DOHH2 (cell line): ENCODE results near the gene PDE4D.
A peak's percentile ranks its signal among the peaks of the same experiment; 100 is the strongest.

Source experiments
- H3F3A ChIP-seq: fragments of 200-600 bp; sonication (generic), shearing (Covaris generic); 2 replicates; pipeline ENCODE4 v1.6.0; 2016; ENCODE audit warnings: antibody characterized with exemption, mild to moderate bottlenecking; ENCODE audit not compliant: control insufficient read depth, insufficient read depth
- H3K27ac ChIP-seq: fragments of 200-600 bp; sonication (generic); 2 replicates; pipeline ENCODE4 v1.5.1; 2014; ENCODE audit warnings: low read depth, mild to moderate bottlenecking, low read length, moderate library complexity
- H3K27me3 ChIP-seq: fragments of 200-600 bp; sonication (generic); 2 replicates; pipeline ENCODE4 v1.6.1; 2014; ENCODE audit warnings: mild to moderate bottlenecking, low read length, mixed read lengths; ENCODE audit not compliant: control insufficient read depth
- H3K36me3 ChIP-seq: fragments of 200-600 bp; sonication (generic); 2 replicates; pipeline ENCODE4 v1.6.1; 2014; ENCODE audit warnings: mild to moderate bottlenecking, low read length, moderate library complexity, mixed read lengths; ENCODE audit not compliant: control insufficient read depth
- H3K4me1 ChIP-seq: fragments of 200-600 bp; sonication (generic); 2 replicates; pipeline ENCODE4 v1.6.1; 2014; ENCODE audit warnings: mild to moderate bottlenecking, low read length, mixed read lengths; ENCODE audit not compliant: control insufficient read depth
- H3K4me2 ChIP-seq: fragments of 200-600 bp; sonication (generic); 2 replicates; pipeline ENCODE4 v1.6.0; 2014; ENCODE audit warnings: mild to moderate bottlenecking, low read length, moderate library complexity
- H3K4me3 ChIP-seq: fragments of 200-600 bp; sonication (generic); 2 replicates; pipeline ENCODE4 v1.5.1; 2014; ENCODE audit warnings: mild to moderate bottlenecking, low read length, mixed read lengths
- H3K79me2 ChIP-seq: fragments of 200-600 bp; sonication (generic); 2 replicates; pipeline ENCODE4 v1.6.1; 2014; ENCODE audit warnings: mild to moderate bottlenecking, low read length, mixed read lengths; ENCODE audit not compliant: control insufficient read depth
- H3K9me2 ChIP-seq: fragments of 200-600 bp; sonication (generic); replicated peaks from 2 replicates; pipeline ENCODE4 v1.6.1; 2014; ENCODE audit warnings: mild to moderate bottlenecking, low read length, mixed read lengths; ENCODE audit not compliant: control insufficient read depth
- H3K9me3 ChIP-seq: fragments of 200-600 bp; sonication (generic); 2 replicates; pipeline ENCODE4 v1.6.1; 2014; ENCODE audit warnings: antibody characterized with exemption, low read length, mixed read lengths; ENCODE audit not compliant: control insufficient read depth, insufficient read depth
- H4K20me1 ChIP-seq: fragments of 200-600 bp; sonication (generic); 2 replicates; pipeline ENCODE4 v1.6.0; 2014; ENCODE audit warnings: low read depth, mild to moderate bottlenecking, antibody characterized with exemption, low read length, moderate library complexity; ENCODE audit not compliant: control insufficient read depth, insufficient read depth
- CTCF ChIP-seq: fragments of 200-600 bp; sonication (generic); IDR thresholded peaks from one replicate; pipeline ENCODE4 v1.5.1; 2014; ENCODE audit warnings: antibody characterized with exemption, mild to moderate bottlenecking, low read depth, low read length; ENCODE audit not compliant: poor library complexity, severe bottlenecking
- EZH2phosphoT487 ChIP-seq: fragments of 200-600 bp; sonication (generic); IDR thresholded peaks from 2 replicates; pipeline ENCODE4 v1.6.1; 2017; ENCODE audit warnings: borderline replicate concordance, mild to moderate bottlenecking, antibody characterized with exemption, low read length, moderate library complexity, mixed read lengths

PDE4D gene

GRCh38 chr5:59497207-59497606 is 396.3 kb downstream of the PDE4D start:
- TF ChIP-seq CTCF, result no peak
- Histone ChIP-seq H3K4me3 (no peak overlapping the region), H3K27ac (no peak overlapping the region), H3K36me3 (no peaks in the 10 kb centered on the region), H3K9me3 (no peaks in the 10 kb centered on the region), H3K79me2 (no peaks in the 10 kb centered on the region), H4K20me1 (no peaks in the 10 kb centered on the region), H3K4me1 (no peaks in the 10 kb centered on the region), H3K27me3 (peaks cover 11% of the 10 kb centered on the region), H3F3A (no peaks in the 10 kb centered on the region), H3K4me2 (no peak overlapping the region), H3K9me2 (no peaks in the 10 kb centered on the region)

- Histone ChIP-seq H3K27ac (no peak overlapping the region), H3K79me2 (no peaks in the 10 kb centered on the region), H3K36me3 (no peaks in the 10 kb centered on the region), H3K27me3 (peaks cover 6% of the 10 kb centered on the region; the same call in 1 of the 2 replicates), H3K4me3 (no peak overlapping the region), H3K9me3 (no peaks in the 10 kb centered on the region), H3K9me2 (no peaks in the 10 kb centered on the region), H4K20me1 (no peaks in the 10 kb centered on the region), H3K4me2 (no peak overlapping the region), H3K4me1 (no peaks in the 10 kb centered on the region), H3F3A (no peaks in the 10 kb centered on the region)
- TF ChIP-seq CTCF (peak; percentile 76), EZH2phosphoT487 (no peak)
Measured at GRCh38 chr5:59496524-59497134, 396.9 kb downstream of the PDE4D start.

GRCh38 chr5:59491945-59492344 is 401.6 kb downstream of the PDE4D start:
- TF ChIP-seq CTCF, result no peak
- TF ChIP-seq EZH2phosphoT487, result no peak
- H3K27me3 ChIP-seq, result no peaks in the 10 kb centered on the region

More at GRCh38 chr5:59491945-59492344, 401.6 kb downstream of the PDE4D start:
- Histone ChIP-seq H3F3A (no peaks in the 10 kb centered on the region), H3K4me3 (no peak overlapping the region), H3K4me1 (no peaks in the 10 kb centered on the region), H3K27ac (no peak overlapping the region), H4K20me1 (no peaks in the 10 kb centered on the region), H3K9me3 (no peaks in the 10 kb centered on the region), H3K9me2 (no peaks in the 10 kb centered on the region), H3K4me2 (no peak overlapping the region), H3K79me2 (no peaks in the 10 kb centered on the region), H3K36me3 (no peaks in the 10 kb centered on the region)
